GM12892 (cell line): ENCODE data around the gene SARS1.

ENCODE experiments used
- DNase-seq: peaks from one replicate; pipeline ENCODE4 v3.0.0; 2011; ENCODE audit not compliant: insufficient read length
- FAIRE-seq: peaks from 2 replicates; lab custom pipeline; 2011; peaks lifted over from hg19 to GRCh38; lab: Jason Lieb, UNC
- POLR2A ChIP-seq: IDR thresholded peaks from 2 replicates; pipeline ENCODE4 v1.6.1; 2011; ENCODE audit warnings: low read depth, low read length, control low read depth
- POLR2AphosphoS5 ChIP-seq: IDR thresholded peaks from 2 replicates; pipeline ENCODE4 v1.6.1; 2011; ENCODE audit warnings: low read depth, low read length, control low read depth
- TAF1 ChIP-seq: IDR thresholded peaks from 2 replicates; pipeline ENCODE4 v1.6.1; 2011; ENCODE audit warnings: low read depth, mild to moderate bottlenecking, control low read depth, low read length, borderline replicate concordance

The SARS1 gene

GRCh38 chr1:109259674-109260557 is 46.2 kb downstream of the SARS1 start:
- FAIRE-seq = no peak
- no peak for DNase-seq
- TF ChIP-seq POLR2AphosphoS5 (no peak), TAF1 (no peak), POLR2A (no peak)

GRCh38 chr1:109261006-109261405 is 47.3 kb downstream of the SARS1 start:
- no peak for DNase-seq
- FAIRE-seq = no peak

GRCh38 chr1:109261578-109261977 is 47.9 kb downstream of the SARS1 start:
- FAIRE-seq (no peak), DNase-seq (no peak)
- no peak for TF ChIP-seq POLR2A
- TF ChIP-seq POLR2AphosphoS5 = no peak
- TF ChIP-seq TAF1 = no peak

More at GRCh38 chr1:109261006-109261405, 47.3 kb downstream of the SARS1 start:
- TF ChIP-seq POLR2AphosphoS5 (no peak), TAF1 (no peak), POLR2A (no peak)

GRCh38 chr1:109262231-109263055 is 48.7 kb downstream of the SARS1 start:
- no peak for TF ChIP-seq POLR2A
- TF ChIP-seq POLR2AphosphoS5 = no peak
- TF ChIP-seq TAF1 = no peak
- FAIRE-seq (no peak), DNase-seq (no peak)

GRCh38 chr1:109263234-109263596 is 49.5 kb downstream of the SARS1 start:
- TF ChIP-seq POLR2A = no peak
- TF ChIP-seq POLR2AphosphoS5 = no peak
- TF ChIP-seq TAF1 = no peak
- no peak for FAIRE-seq

GRCh38 chr1:109263597-109264378 is 50.1 kb downstream of the SARS1 start:
- DNase-seq (peak; percentile 81), FAIRE-seq (peak; percentile 86)
- TF ChIP-seq POLR2A = no peak
- no peak for TF ChIP-seq TAF1

More at GRCh38 chr1:109263234-109263596, 49.5 kb downstream of the SARS1 start:
- no peak for DNase-seq

- DNase-seq (no peak), FAIRE-seq (no peak)
- TF ChIP-seq POLR2AphosphoS5 (no peak), POLR2A (no peak), TAF1 (no peak)
These were observed 50.6 kb downstream of the SARS1 start for GRCh38 chr1:109264379-109264755.

- FAIRE-seq = no peak
- no peak for DNase-seq
- TF ChIP-seq POLR2A (no peak), TAF1 (no peak), POLR2AphosphoS5 (no peak)
These were observed 51.3 kb downstream of the SARS1 start for GRCh38 chr1:109265016-109265415.

- TF ChIP-seq POLR2AphosphoS5 (no peak), TAF1 (no peak), POLR2A (no peak)
- FAIRE-seq (no peak), DNase-seq (no peak)
These were observed 52.1 kb downstream of the SARS1 start for GRCh38 chr1:109265741-109266330.

- DNase-seq (no peak), FAIRE-seq (no peak)
- TF ChIP-seq POLR2A (no peak), TAF1 (no peak), POLR2AphosphoS5 (no peak)
These were observed 53.2 kb downstream of the SARS1 start for GRCh38 chr1:109266965-109267364.
